ENCODE results near the gene PTDSS2. TPM values are rescaled to one million over a fixed set of nuclear protein-coding genes. Genes with fewer than 3 reads are reported as not detected.

The PTDSS2 gene
- total RNA-seq, 1 experiment from 2014 or later: 49.5 TPM

DNA sequence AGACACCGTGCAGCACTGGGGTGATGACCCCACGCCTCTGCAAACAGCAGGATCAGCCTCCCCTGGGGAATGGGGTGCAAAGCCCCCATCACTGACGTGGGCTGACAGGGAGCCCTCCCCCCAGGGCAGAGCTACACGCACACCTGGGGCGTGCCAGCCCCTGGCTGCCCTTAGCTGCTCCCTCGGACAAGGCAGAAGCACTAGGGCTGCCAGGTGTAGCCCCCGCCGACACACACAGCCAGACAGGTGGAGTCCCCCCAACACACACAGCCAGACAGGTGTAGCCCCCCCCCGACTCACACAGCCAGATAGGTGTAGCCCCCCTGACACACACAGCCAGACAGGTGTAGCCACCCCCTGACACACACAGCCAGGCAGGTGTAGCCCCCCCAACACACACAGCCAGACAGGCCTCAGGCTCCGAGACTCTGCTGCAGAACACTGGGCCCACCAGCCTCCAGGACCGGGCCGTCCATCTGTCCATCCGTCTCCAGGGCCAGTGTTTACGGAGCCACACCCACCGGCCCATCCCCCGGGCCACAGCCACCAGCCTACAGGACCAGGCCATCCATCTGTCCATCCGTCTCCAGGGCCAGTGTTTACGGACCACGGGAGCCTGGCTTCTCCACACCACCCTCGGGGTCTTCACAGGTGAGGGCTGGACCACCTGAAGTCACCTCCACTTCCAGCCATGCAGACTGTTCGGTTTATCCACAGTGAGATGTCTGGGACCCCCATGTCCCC, 11.8 kb upstream of the PTDSS2 start:
- CTCF ChIA-PET: interaction anchor here (0.9 to 2.8 kb wide), 2 partner anchors 10 to 81 kb away, joined by 3 to 20 read pairs; no protein-coding TSS in a partner anchor
- Mint-ChIP-seq H3K27me3 (ENCODE audit: low read depth) (no peaks in the 10 kb centered on the region), H3K27ac (no peak overlapping the region), H3K36me3 (peaks cover 7% of the 10 kb centered on the region; the same call in 1 of the 2 replicates), H3K4me1 (peaks cover 4% of the 10 kb centered on the region), H3K9me3 (peaks cover 9% of the 10 kb centered on the region), H3K4me3 (no peak overlapping the region)
- POLR2A ChIA-PET: interaction anchor here (0.7 kb wide), 1 partner anchor 68 kb away, joined by 4 read pairs; no protein-coding TSS in a partner anchor
- no peak for TF ChIP-seq ELF4 (CRISPR knock-in tag; IDR thresholded peaks at IDR 0.05; ENCODE audit: low read depth)
- TF ChIP-seq, protein P1, sequence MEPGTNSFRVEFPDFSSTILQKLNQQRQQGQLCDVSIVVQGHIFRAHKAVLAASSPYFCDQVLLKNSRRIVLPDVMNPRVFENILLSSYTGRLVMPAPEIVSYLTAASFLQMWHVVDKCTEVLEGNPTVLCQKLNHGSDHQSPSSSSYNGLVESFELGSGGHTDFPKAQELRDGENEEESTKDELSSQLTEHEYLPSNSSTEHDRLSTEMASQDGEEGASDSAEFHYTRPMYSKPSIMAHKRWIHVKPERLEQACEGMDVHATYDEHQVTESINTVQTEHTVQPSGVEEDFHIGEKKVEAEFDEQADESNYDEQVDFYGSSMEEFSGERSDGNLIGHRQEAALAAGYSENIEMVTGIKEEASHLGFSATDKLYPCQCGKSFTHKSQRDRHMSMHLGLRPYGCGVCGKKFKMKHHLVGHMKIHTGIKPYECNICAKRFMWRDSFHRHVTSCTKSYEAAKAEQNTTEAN (CRISPR knock-in tag; IDR thresholded peaks at IDR 0.05): no peak
- no peak for TF ChIP-seq NFYB (CRISPR knock-in tag; conservative IDR thresholded peaks at IDR 0.05; ENCODE audit: low read depth)
- no peak for TF ChIP-seq FOXP1 (CRISPR knock-in tag; IDR thresholded peaks at IDR 0.05; ENCODE audit: borderline replicate concordance)
- TF ChIP-seq NR1H2 (CRISPR knock-in tag; IDR thresholded peaks at IDR 0.05): no peak
- TF ChIP-seq CBFB (CRISPR knock-in tag; IDR thresholded peaks at IDR 0.05; ENCODE audit: low read depth): no peak
- TF ChIP-seq NR2C2 (CRISPR knock-in tag; IDR thresholded peaks at IDR 0.05): no peak
- TF ChIP-seq, protein P2, sequence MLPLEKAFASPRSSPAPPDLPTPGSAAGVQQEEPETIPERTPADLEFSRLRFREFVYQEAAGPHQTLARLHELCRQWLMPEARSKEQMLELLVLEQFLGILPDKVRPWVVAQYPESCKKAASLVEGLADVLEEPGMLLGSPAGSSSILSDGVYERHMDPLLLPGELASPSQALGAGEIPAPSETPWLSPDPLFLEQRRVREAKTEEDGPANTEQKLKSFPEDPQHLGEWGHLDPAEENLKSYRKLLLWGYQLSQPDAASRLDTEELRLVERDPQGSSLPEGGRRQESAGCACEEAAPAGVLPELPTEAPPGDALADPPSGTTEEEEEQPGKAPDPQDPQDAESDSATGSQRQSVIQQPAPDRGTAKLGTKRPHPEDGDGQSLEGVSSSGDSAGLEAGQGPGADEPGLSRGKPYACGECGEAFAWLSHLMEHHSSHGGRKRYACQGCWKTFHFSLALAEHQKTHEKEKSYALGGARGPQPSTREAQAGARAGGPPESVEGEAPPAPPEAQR (CRISPR knock-in tag; IDR thresholded peaks at IDR 0.05): no peak
- TF ChIP-seq, protein P3, sequence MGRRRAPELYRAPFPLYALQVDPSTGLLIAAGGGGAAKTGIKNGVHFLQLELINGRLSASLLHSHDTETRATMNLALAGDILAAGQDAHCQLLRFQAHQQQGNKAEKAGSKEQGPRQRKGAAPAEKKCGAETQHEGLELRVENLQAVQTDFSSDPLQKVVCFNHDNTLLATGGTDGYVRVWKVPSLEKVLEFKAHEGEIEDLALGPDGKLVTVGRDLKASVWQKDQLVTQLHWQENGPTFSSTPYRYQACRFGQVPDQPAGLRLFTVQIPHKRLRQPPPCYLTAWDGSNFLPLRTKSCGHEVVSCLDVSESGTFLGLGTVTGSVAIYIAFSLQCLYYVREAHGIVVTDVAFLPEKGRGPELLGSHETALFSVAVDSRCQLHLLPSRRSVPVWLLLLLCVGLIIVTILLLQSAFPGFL (CRISPR knock-in tag; IDR thresholded peaks at IDR 0.05; ENCODE audit: borderline replicate concordance): no peak
- no peak for TF ChIP-seq SOX15 (CRISPR knock-in tag; IDR thresholded peaks at IDR 0.05)
- TF ChIP-seq KAT7 (CRISPR knock-in tag; IDR thresholded peaks at IDR 0.05; ENCODE audit: borderline replicate concordance): no peak
- TF ChIP-seq IRF2 (CRISPR knock-in tag; IDR thresholded peaks at IDR 0.05; ENCODE audit: borderline replicate concordance, low read depth): no peak
- TF ChIP-seq SP1 (CRISPR knock-in tag; conservative IDR thresholded peaks at IDR 0.05): no peak
- ATAC-seq: no peak
- DNase-seq (ENCODE audit: low spot score): no peak

DNA sequence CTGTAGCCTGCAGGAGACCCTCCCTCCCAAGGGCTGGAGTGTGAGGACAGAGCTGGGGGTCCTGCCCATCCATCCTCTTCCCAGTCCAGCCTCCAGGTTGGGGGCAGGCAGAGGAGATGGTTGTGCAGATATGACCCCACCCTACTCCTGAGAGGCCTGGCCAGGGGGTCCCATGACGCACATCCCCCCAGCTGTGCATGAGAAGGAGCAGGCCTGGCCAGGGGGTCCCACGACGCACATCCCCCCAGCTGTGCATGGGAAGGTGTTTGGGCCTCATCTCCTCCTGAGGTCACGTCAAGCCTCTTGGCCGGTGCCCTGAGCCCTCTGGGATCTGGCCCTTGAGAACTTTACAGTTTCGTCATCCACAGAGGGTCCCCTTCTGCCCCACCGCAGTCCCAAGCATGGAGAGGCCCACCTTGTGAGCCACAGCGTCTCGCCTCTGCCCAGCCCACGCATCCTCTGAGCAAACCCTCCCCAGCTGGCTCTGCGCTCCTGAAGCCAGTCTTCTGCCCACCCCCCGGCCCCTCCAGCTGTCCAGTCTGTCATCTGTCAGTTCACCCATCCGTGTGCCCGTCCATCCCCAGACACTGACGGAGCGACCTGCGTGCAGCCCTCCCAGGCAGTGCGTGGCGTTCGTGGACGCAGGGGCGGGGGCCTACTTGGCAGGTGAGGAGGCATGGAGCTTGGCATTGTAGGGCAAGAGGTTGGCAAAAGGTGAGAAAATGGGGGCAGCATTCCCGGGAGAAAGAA, 10.6 kb upstream of the PTDSS2 start:
- ChIA-PET CTCF (interaction anchor here (0.9 to 2.8 kb wide), 6 partner anchors 9 to 189 kb away, joined by 3 to 20 read pairs (median 8); partner anchors contain the start of gene PTDSS2), POLR2A (interaction anchor here (0.5 kb wide), 1 partner anchor 26 kb away, joined by 3 read pairs; no protein-coding TSS in a partner anchor)
- ATAC-seq (no peak), DNase-seq (ENCODE audit: low spot score) (no peak)
- Mint-ChIP-seq H3K9me3 (peaks cover 9% of the 10 kb centered on the region), H3K27ac (no peak overlapping the region), H3K4me1 (peaks cover 4% of the 10 kb centered on the region), H3K27me3 (ENCODE audit: low read depth) (no peaks in the 10 kb centered on the region; the same call in 1 of the 2 replicates), H3K4me3 (no peak overlapping the region), H3K36me3 (peaks cover 7% of the 10 kb centered on the region; the same call in 1 of the 2 replicates)
- TF ChIP-seq, protein P4, sequence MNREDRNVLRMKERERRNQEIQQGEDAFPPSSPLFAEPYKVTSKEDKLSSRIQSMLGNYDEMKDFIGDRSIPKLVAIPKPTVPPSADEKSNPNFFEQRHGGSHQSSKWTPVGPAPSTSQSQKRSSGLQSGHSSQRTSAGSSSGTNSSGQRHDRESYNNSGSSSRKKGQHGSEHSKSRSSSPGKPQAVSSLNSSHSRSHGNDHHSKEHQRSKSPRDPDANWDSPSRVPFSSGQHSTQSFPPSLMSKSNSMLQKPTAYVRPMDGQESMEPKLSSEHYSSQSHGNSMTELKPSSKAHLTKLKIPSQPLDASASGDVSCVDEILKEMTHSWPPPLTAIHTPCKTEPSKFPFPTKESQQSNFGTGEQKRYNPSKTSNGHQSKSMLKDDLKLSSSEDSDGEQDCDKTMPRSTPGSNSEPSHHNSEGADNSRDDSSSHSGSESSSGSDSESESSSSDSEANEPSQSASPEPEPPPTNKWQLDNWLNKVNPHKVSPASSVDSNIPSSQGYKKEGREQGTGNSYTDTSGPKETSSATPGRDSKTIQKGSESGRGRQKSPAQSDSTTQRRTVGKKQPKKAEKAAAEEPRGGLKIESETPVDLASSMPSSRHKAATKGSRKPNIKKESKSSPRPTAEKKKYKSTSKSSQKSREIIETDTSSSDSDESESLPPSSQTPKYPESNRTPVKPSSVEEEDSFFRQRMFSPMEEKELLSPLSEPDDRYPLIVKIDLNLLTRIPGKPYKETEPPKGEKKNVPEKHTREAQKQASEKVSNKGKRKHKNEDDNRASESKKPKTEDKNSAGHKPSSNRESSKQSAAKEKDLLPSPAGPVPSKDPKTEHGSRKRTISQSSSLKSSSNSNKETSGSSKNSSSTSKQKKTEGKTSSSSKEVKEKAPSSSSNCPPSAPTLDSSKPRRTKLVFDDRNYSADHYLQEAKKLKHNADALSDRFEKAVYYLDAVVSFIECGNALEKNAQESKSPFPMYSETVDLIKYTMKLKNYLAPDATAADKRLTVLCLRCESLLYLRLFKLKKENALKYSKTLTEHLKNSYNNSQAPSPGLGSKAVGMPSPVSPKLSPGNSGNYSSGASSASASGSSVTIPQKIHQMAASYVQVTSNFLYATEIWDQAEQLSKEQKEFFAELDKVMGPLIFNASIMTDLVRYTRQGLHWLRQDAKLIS (CRISPR knock-in tag; IDR thresholded peaks at IDR 0.05; ENCODE audit: borderline replicate concordance): no peak
- no peak for TF ChIP-seq ZNF416 (CRISPR knock-in tag; IDR thresholded peaks at IDR 0.05)
- TF ChIP-seq, protein P5, sequence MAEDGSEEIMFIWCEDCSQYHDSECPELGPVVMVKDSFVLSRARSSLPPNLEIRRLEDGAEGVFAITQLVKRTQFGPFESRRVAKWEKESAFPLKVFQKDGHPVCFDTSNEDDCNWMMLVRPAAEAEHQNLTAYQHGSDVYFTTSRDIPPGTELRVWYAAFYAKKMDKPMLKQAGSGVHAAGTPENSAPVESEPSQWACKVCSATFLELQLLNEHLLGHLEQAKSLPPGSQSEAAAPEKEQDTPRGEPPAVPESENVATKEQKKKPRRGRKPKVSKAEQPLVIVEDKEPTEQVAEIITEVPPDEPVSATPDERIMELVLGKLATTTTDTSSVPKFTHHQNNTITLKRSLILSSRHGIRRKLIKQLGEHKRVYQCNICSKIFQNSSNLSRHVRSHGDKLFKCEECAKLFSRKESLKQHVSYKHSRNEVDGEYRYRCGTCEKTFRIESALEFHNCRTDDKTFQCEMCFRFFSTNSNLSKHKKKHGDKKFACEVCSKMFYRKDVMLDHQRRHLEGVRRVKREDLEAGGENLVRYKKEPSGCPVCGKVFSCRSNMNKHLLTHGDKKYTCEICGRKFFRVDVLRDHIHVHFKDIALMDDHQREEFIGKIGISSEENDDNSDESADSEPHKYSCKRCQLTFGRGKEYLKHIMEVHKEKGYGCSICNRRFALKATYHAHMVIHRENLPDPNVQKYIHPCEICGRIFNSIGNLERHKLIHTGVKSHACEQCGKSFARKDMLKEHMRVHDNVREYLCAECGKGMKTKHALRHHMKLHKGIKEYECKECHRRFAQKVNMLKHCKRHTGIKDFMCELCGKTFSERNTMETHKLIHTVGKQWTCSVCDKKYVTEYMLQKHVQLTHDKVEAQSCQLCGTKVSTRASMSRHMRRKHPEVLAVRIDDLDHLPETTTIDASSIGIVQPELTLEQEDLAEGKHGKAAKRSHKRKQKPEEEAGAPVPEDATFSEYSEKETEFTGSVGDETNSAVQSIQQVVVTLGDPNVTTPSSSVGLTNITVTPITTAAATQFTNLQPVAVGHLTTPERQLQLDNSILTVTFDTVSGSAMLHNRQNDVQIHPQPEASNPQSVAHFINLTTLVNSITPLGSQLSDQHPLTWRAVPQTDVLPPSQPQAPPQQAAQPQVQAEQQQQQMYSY (CRISPR knock-in tag; IDR thresholded peaks at IDR 0.05): no peak
